NCI-H2171 (cell line): ENCODE results near the gene GNPTG.

Experiments
- DNase-seq: peaks from one replicate; lab custom pipeline; 2025; lab: John Stamatoyannopoulos, UW

Gene GNPTG

DNA sequence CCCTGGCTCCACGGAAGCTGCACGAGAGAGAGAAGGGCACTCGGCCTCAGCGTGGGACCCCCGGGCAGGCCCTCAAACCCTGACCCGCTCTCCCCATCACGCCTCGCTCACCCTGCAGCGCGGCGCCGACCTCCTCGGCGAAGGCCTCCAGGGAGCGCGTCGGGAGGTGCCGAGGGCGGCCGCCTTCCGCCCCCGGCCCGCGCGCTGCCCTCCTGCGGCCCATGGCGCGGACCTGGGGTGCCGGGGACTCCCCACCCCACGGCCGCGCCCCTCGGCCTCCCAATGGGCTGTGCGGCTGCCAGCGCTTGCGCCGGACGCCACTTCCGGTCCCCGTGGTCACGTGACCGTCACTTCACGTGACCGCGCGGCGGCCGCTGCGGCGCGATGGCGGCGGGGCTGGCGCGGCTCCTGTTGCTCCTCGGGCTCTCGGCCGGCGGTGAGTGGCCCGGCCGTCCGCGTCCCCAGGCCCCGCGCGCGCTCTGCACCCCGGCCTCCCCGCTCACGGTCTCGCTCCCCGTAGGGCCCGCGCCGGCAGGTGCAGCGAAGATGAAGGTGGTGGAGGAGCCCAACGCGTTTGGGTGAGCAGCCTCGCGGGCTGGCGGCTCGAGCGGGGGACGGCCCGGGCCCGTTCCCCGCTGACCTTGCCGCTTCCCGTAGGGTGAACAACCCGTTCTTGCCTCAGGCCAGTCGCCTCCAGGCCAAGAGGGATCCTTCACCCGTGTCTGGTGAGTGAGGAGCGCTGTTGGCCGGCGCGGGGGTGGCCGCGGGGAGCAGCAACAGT is at the start of gene GNPTG, which contains the start of gene TSR3:
Gene GNPTG (plus strand): TSS at position 350 of the 781 bp plus-strand sequence. CDS start 35 bp downstream, at position 385.
Gene TSR3 (minus strand): TSS at position 297 of the 781 bp plus-strand sequence. CDS start 74 bp downstream, at position 223.
- DNase-seq, result peak; percentile 83

DNA sequence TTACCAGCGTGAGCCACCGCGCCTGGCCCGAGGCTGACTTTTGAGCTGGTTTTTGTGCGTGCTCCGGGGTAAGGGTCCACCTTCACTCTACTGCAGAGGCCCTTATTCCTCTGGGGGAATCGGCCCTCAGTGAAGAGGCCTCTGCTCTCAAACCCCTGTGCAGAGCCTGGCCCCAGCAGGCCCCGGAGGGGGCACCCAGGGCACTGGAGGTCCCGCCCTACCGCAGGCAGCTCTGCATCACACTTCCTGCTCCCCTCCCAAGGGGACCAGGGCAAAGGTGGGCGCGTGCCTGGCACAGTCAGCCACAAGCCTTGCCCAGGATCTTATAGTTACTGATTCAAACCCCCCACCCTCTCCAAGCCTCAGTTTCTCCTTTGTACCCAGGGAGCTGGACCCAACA is 45.9 kb upstream of the GNPTG start:
- no peak for DNase-seq

DNA sequence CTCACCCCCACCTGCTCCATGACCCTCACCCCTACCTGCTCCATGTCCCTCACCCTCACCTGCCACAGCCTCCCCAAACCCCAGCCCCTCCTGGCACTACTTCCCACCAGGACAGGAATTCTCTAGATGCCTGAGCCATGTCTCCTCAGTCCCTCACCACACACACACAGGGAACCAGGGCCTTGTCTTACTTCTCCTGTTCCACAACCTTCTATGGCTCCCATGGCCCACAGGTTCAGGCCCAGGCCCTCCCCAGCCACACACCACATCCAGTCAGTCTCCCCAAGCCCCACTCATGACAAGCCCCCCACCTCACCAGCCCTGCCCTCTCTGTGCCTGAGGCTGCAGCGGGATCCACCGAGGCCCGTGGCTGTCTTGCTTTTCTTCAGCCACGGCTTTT is 45.4 kb upstream of the GNPTG start:
- DNase-seq, result no peak

DNA sequence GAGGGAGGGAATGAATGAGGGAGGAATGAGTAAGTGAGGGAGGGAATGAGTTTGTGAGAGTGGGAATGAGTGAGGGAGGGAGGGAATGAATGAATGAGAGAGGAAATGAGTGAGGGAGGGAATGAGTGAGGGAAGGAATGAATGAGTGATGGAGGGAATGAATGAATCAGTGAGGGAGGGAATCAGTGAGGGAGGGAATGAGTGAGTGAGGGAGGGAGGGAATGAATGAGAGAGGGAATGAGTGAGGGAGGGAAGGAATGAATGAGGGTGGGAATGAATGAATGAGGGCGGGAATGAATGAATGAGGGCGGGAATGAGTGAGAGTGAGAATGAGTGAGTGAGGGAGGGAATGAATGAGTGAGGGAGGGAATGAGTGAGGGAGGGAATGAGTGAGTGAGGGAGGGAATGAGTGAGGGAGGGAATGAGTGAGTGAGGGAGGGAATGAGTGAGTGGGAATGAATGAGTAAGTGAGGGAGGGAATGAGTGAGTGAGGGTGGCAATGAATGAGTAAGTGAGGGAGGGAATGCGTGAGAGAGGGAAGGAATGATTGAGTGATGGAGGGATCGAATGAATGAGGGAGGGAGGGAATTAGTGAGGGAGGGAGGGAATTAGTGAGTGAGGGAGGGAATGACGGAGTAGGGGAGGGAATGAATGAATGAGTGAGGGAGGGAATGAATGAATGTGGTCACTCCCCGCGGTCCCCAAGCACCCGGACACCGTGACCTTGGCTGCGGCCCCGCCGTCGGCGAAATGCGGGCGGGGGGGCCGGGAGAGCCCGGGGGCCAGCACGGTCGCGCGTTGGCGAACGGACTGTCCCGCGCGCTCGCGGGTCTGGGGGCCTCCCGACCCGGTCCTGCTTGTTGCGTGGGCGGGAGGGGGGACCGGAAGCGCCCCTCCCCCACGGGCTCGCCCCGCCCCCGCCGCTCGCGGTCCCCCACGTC is 43.4 kb upstream of the GNPTG start:
- no peak for DNase-seq

DNA sequence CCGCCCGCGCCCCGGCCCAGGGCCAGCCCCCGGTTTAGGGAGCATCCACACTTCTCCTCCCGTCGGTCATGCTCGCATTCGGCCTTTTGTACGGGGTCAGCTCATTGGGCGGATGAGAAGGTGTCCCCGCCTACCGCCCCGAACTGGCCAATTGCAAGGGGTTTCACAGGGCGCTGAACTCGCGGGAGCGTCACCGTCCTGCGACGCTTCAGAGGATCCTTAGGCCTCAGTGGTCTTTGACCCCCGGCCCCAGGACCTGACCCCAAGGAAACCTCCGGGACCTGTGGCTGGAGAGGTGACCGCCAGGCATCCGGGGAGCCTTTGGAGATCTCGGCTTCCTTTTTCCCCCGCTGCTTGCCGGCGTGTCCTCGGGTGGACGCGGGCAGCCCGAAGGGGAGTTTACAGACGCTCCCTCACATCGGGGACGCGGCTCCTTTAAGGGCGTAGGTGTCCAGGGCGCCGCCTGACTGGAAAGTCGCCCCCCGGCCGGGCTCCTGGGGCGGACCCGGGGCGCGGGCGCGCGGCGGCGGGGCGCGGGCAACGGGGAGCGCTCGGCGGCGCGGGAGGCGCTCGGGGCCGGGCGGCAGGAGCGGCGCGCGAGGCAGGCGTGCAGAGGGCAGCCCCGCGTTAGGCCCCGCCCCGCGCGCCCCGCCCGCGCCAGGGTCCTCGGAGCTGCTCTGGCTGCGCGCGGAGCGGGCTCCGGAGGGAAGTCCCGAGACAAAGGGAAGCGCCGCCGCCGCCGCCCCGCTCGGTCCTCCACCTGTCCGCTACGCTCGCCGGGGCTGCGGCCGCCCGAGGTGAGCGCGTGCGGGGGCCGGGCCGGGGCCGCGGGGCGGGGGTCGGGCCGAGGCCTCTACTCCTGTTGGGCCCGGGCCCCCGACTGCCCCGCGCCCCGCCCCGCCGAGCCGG is 42.5 kb upstream of the GNPTG start, which contains the start of gene UBE2I:
Gene UBE2I (plus strand): TSS at position 660 of the 909 bp plus-strand sequence. CDS start 4,395 bp downstream, outside the sequence.
- peak; percentile 94 for DNase-seq

DNA sequence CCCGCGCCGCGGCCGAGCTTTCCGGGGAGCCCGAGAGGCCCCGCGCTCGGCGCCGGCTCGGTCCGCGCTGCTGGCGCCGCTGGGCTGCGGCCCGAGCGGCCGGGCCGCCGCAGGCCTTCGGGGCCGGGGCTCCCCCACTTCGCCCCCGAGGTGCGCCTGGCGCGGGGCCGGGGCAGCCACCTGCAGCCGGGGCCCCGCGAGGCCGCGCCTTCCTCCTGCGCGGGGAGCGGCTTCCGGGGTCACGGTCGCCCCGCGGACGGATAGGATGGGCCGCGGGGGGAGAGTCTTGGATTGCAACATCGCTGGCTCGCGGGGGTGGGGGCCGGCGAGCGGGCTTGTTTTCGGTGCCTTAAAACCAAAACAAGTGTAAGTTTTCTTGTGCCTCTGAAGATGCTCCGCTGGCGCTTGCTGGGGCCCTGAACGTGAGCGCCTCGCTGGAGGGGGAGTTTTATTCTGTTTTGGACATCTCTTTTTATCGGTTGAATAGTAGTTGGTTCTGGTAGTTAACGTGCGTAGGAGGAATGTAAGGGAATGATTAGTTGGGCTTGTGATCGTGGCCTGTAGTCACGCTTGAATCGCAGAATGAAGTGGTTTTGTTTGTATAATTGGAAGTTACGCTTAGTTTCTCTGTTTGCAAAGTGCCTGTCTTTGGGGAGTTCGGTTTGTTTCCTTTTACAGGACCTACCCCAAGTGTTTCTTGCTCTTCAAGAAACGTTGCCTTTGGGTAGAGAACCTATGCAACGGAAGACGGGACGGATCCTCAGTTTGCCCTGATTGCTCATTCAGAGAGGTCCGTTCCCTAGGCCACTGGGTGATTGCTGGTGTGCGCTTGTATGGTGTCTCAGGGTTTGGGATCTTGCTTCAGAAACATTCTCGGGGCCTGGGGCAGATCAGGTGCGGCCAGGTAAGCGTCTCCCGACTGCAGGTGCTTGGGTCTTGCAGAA is 41.6 kb upstream of the GNPTG start:
- no peak for DNase-seq

DNA sequence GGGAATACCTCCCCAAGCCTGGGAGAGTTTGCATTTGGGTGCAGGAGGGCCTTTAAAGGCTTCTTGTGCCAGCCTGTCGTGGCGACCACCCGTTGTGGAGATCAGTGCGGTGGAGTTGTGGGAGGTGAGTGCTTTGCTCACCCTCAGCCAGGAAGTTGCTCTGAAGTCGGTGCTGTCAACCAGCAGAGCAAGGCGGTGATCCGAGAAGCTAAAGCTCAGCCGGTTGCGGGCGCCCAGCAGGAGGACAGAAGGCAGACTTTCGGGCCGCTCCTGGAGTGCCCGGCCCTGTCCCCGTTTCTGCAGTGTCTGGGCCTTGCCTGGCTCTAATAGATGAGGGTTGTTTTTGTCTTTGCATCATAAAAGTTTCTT is 40.9 kb upstream of the GNPTG start:
- no peak for DNase-seq

DNA sequence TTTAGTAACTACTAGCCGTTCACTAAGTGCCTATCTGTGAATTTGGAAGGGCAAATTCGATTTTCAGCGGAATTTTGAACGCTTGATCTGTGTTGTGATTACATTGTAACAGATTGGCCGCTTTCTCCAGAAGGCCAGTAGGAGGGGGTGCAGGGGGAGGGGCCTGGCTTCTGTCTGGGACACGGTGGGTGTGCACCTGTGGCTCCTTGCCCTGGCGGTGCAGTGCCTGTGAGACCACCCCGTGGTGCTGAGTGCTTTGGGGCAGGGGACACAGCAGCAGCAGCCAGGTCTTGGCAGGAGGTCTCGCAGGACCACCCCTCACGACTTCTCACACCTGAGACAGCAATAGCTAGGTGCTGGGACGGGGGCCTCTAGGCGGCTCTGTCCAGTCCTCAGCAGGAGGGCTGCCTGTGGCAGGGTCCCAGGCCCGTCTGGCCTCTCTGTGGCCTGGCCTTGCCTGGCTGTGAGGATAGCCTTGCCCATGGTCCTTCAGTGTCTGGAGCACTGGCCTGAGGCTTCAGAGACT is 40.5 kb upstream of the GNPTG start:
- DNase-seq, result no peak

DNA sequence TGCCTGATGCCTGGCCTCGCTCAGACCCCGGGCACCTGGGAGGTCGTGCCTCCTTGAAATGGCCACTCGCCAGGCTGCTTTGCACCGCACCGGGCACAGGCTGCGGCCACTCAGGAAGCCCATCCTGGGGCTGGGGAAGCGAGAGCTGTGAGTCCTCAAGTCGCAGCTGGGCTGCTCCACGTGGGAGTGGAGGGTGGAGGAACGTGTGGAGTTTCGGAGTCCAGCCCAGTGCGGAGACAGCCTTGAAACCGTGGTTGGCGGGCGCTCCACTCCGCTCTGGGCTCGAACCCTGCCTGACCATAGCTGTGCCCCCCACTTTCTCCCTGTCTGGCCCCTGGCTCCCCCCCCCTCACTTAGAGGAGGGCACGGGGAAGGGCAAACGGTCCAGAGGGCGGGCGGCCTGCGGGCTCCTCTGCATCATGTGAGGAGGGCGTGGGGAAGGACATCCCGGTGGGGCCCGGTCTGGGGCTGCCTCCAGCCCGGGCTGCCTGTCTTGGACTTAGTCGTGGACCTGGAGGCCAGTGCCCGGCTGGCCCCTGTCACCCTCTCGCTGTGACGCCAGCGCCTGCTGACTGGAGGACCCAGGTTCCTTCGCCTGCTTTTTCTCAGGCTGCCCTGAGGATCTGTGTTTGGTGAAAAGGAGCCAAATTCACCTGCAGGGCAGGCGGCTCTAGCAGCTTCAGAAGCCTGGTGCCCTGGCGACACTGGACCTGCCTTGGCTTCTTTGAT is 39.8 kb upstream of the GNPTG start:
- no peak for DNase-seq

DNA sequence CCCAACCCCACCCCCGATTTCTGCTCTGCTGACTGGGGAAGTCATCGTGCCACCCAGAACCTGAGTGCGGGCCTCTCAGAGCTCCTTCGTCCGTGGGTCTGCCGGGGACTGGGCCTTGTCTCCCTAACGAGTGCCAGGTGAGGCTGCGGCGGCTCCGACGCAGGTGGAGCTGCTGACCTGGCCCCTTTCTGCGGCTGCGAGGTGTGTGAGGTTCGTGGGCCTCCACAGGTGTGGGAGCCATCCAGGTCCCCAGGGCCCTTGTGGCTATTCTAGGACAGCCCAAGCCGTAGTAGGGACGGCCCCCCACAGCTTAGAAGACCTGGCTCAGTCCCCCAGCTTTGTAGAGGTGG is 39.3 kb upstream of the GNPTG start:
- DNase-seq, result no peak

DNA sequence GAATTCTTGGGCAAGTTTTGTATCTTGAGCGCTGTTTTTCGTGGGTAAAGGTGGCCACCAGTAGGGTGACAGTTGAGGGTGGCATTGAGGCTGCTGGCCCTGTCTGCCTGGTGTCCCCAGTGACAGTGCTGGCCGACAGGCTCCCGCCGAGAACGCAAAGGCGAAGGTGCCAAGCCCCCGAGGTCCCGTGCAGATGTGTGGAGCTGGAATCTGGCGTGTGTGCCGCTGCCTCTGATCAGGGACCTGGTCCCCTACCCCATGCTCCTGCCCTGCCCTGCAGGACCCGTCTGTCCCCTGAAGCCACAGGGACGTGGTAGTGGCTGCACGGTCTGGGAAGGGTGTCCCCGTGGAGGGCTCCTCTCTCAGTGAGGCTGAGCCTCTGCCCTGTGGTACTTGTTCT is 38.8 kb upstream of the GNPTG start:
- no peak for DNase-seq

DNA sequence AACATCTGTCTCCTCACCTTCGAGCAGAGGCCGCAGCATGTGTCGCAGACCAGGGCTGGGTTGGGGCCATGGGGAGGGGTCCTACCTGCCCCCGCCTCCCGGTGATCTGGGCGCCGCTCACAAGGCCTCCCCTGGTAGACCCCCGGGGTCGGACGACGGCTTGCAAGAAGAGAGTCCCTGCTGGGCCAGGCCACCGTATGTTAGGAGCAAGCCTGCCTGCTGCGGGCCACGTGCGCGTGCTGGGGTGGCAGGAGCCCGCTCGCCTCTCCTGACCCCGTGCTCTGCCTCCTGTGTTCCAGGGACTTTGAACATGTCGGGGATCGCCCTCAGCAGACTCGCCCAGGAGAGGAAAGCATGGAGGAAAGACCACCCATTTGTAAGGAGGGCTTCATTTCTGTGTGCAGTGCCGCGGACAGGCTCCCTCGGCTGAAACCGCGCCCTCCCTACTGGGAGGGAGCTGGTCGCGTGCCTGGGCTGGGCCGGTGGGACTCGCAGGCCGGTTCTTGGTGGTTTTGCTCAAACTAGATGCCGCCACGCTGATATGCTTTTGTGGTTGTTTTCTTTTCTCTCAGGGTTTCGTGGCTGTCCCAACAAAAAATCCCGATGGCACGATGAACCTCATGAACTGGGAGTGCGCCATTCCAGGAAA is 37.9 kb upstream of the GNPTG start:
- DNase-seq, result no peak

DNA sequence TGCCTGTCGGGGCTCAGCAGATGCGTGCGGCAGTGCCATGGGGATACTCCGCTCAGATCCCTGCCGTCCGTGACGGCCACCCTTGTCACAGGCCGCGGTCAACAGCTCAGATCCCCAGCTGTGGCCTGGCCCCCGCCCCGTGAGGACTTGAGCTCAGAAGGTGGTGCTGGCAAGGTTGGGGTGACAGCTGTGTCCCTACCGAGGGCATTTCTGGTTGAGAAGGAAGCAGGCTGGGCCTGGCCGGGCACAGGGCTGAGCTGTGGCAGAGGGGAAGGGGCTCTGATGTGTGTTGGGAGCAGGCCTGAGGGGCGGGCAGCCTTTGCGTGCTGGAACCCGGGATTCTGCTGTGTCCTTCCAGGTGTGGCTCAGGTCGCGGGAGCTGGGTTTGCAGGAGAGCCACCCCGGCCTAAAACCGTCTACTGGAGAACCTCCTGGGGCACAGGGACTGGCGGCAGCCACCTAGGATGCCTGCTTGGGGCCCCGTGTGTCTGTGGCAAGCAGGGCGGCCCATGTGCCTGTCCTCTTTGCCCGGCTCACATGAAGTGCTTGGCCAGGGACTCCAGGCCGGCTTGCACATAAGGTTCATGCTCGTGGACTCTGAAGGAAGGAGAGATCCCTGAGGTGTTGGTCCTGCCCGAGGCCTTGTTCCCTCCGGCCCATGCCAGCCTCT is 37.2 kb upstream of the GNPTG start:
- no peak for DNase-seq

DNA sequence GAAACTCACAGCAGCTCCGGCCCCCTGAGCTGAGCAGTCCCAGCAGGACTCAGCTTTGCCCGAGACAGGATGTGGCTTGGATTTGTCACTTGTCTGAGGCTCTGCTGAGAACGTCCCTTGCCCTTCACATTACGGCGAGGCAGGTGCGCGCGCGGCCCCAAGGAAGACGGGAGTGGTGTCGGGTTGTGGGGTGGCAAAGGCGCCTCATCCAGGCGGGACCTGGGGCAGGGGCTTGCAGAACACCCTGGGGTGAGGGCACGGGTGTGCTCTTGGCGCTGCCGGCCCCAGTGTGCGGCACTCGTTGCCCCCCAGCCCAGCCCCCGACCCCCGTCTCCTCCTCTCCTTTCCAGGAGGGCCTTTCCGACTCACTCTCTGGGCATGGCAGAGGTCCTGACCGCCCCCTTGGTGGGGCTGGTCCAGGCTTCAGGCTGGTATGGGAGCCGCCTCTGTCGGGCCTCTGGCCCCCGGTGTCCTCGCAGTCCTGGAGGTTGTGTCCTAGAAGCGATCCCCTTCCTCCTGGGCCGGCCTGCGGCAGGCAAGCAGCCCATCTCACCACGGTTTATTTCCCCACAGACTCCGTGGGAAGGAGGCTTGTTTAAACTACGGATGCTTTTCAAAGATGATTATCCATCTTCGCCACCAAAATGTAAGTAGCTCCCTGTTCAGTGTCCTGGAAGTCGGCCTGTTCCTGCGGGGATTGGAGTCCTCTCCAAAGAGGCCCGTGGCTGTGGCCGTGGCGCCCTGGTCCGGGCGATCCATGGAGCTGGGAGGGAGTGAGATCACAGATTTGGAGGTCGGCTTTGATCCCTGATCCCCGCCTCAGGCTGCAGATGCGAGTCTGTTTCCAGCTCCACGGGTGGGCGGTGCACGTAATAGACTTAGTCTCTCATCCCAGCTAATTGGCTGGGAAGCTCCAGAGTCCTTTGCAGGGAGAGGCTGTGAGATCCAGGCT is 36.4 kb upstream of the GNPTG start:
- no peak for DNase-seq

DNA sequence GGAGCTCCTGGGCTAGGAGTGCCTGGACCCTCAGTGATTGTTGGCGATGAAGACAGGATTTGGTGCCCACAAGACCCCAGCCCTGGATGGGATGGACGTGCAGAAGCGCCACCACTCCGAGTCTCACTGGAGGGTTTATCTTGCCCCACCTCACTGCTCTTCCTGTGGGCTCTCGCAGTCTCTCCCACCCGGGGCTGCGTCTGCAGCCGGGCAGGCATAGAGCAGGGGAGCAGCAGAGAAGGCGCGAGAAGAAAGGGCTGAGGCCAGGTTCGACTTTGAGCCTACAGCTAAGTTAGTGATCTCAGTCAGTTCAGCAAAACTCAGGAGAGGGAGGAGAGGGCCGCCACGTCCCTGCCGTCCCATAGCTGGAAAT is 35.7 kb upstream of the GNPTG start:
- DNase-seq, result no peak

DNA sequence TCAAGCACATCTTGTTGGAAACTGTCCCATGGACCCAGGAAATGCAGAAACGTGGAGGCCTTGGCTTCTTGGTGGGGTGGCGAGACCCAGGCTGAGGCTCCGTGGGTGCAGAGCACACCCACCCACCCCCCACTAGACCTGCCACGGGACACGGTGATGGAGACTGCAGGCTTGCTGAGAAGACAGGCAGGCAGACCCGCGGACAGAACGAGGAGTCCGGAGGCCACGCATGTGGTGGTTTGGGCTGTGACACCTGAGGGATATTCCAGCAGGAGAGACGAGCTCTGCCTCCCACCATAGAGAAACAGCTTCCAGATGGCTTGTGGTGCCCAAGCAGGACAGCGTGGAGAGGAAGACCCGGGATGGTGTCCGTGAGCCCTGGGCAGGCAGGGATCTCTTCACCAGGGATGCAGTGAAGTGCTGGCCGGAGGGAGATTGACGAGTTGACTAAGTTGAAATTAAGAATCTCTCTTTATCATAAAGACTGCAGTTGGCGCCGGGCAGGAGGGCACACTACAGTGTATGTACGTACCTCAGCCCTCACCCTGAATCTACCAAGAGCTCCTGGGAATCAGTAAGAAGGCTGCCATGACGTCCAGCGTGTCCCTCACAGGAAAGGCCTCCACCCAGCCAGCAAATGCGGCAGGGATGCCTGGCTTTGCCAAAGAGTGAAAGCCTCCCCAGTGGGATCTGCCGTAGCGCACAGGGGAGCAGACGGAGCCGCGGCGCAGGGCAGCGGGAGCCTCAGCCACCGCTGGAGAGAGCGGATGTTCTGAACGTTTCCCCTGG is 34.1 kb upstream of the GNPTG start:
- no peak for DNase-seq

DNA sequence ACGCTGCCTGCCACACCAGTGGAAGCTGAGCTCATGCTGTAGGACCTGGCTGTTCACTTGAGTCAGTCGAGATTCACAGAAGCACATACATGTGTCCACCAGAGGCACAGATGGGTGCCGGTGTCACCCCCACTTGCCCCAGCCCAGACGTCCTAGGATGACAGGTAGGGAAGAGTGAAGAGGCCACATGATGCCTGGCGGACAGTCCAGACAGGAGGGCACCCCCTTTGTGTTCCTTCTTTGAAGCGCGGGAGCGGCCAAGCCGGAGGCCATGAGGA is 33.5 kb upstream of the GNPTG start:
- DNase-seq, result no peak
